Measurements from ENCODE around the gene PAX2. TPM values are rescaled to one million over a fixed set of nuclear protein-coding genes. Genes with fewer than 3 reads are reported as not detected.

The PAX2 gene
- total and polyA plus RNA-seq, 4 donors: not detected

DNA sequence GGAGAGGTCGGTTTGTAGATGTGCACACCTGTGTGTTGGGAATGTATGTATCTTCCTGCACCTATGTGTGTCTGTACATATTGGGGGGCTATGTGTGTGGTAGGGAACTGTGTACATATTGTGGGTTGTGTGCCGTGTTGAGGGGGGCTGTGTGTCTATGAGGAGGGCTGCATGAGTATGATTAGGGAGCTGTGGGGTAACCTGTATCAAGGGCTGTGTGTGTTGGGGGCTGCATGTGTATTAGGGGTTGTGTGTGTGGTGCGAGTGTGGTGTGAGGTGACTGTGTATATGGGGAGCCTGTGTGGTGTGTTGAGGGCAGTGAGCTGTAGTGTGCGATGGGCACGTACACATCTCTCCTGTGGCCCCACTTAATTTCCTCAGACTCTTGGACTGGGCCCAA lies 22.2 kb upstream of the PAX2 start:
- Histone ChIP-seq H3K36me3 (ENCODE audit: control insufficient read depth in 1 of 2, insufficient read depth in 2 of 2, low read length in 1 of 2) (no peaks in the 10 kb centered on the region), H3K4me1 (ENCODE audit: control insufficient read depth in 1 of 2, insufficient read depth in 2 of 2, low read length in 2 of 2) (no peaks in the 10 kb centered on the region), H3K27me3 (ENCODE audit: control insufficient read depth in 1 of 2, insufficient read depth in 2 of 2, low read length in 1 of 2) (peaks cover 0 to 4% of the 10 kb centered on the region in 2 donors), H3K4me3 (ENCODE audit: low read length in 2 of 2) (no peak overlapping the region), H3K9me3 (ENCODE audit: control insufficient read depth, low read length) (no peaks in the 10 kb centered on the region), H3K27ac (ENCODE audit: low read depth in 1 of 2, low read length in 2 of 2) (no peak overlapping the region)
- WGBS, 2 donors: 66 to 79% methylated on average over 5 of the region's 5 CpGs
- DNase-seq: peak in 1 of 2 donors; percentile 55
- ATAC-seq (ENCODE audit: low FRiP score): no peak
- intact Hi-C loops (cut with DNase I): no loop called here

DNA sequence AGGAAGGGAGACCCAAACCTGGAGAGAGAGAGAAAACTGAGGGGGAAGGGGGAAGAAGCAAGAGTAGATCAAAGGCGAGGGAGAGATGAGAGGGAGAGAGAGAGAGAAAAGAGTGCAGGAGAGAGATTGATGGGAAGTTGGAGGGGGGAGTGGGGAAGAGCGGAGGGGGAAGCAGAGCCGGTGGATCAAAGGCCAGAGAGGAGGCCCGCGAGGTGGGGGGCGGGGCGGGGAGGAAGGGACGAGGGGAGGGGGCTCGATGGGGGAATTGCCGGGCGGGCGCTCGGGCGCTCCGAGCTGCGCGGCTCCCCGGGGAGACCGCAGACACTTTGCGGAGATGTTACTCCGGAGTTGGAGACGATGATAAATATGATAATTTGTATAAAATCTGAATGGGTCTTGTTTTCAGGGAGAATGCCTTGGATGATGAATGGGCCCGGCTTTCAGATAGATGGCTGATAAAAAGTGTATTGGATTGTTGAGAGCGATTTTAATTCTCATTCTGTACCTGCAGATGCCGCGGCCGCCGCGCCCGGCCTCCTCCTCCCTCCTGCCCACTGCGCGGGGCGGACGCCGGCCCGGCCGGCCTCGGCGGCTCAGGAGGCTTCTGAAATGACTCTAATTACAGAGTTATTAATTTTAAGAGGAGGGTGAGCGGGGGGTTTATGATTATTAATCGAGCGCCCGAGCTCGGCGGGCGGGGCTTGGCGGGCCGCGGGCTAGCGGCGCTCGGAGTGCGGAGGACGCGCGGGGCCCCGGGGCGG lies 21.4 kb upstream of the PAX2 start:
- Histone ChIP-seq H3K4me1 (ENCODE audit: control insufficient read depth in 1 of 2, insufficient read depth in 2 of 2, low read length in 2 of 2) (no peaks in the 10 kb centered on the region), H3K9me3 (ENCODE audit: control insufficient read depth, low read length) (no peaks in the 10 kb centered on the region), H3K27me3 (ENCODE audit: control insufficient read depth in 1 of 2, insufficient read depth in 2 of 2, low read length in 1 of 2) (peaks cover 0 to 4% of the 10 kb centered on the region in 2 donors), H3K4me3 (ENCODE audit: low read length in 2 of 2) (no peak overlapping the region), H3K27ac (ENCODE audit: low read depth in 1 of 2, low read length in 2 of 2) (no peak overlapping the region), H3K36me3 (ENCODE audit: control insufficient read depth in 1 of 2, insufficient read depth in 2 of 2, low read length in 1 of 2) (no peaks in the 10 kb centered on the region)
- intact Hi-C loops (cut with DNase I): no loop called here
- peak in 1 of 2 donors; percentile 55 for DNase-seq
- no peak for ATAC-seq (ENCODE audit: low FRiP score)
- 2 to 3% methylated on average over 57 to 58 of the region's 58 CpGs for WGBS, 2 donors

DNA sequence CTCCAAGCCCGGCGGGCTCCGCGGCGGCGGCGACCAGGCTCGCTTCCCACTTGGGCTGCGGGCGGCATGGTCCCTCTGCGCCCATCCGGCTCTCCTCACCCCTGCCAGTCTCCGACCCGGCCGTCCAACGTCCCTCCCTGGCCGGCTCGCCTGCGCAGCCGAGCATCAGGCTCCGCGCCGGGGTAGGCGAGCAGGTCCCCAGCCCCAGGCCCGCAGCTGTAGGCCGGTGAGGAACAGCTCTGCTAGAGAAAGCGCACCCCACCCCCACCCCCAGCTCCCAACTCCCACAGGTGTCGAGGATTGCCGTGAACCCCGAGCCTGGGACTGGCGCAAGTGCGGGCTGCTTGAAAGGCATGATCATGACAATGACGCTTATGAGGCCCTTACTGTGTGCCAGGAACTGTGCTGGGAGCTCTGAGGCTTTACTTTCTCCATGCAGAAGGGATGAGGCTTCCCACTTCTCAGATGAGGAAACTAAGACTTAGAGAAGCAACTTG lies 20.8 kb upstream of the PAX2 start:
- Histone ChIP-seq H3K27me3 (ENCODE audit: control insufficient read depth in 1 of 2, insufficient read depth in 2 of 2, low read length in 1 of 2) (peaks cover 0 to 4% of the 10 kb centered on the region in 2 donors), H3K9me3 (ENCODE audit: control insufficient read depth, low read length) (no peaks in the 10 kb centered on the region), H3K36me3 (ENCODE audit: control insufficient read depth in 1 of 2, insufficient read depth in 2 of 2, low read length in 1 of 2) (no peaks in the 10 kb centered on the region), H3K4me1 (ENCODE audit: control insufficient read depth in 1 of 2, insufficient read depth in 2 of 2, low read length in 2 of 2) (no peaks in the 10 kb centered on the region), H3K4me3 (ENCODE audit: low read length in 2 of 2) (no peak overlapping the region), H3K27ac (ENCODE audit: low read depth in 1 of 2, low read length in 2 of 2) (no peak overlapping the region)
- no peak for ATAC-seq (ENCODE audit: low FRiP score)
- DNase-seq: peak in 1 of 2 donors; percentile 62
- intact Hi-C loops (cut with DNase I): no loop called here
- WGBS, 2 donors: 2 to 6% methylated on average over 26 to 33 of the region's 33 CpGs

DNA sequence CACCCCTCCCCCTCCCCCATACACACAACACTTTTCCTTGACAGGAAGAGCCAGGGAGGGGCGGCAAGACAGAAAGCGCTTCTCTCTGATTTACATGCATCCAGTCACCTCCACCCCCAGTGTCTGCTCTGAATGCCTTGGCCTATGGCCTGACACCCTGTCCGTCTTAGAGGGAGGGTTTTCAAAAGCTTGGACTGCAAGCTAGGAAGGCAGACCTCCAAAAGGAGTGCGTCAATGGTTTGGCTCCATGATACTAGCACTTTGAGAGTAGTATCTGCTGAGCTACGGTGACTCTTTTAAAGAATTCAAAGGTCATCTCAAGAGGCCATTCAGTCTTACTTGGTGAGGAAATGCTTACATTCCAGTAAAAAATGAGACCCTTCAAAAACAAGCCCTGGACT lies 20.3 kb upstream of the PAX2 start:
- WGBS, 2 donors: 62 to 67% methylated on average over 5 of the region's 5 CpGs
- Histone ChIP-seq H3K27ac (ENCODE audit: low read depth in 1 of 2, low read length in 2 of 2) (no peak overlapping the region), H3K4me1 (ENCODE audit: control insufficient read depth in 1 of 2, insufficient read depth in 2 of 2, low read length in 2 of 2) (no peaks in the 10 kb centered on the region), H3K27me3 (ENCODE audit: control insufficient read depth in 1 of 2, insufficient read depth in 2 of 2, low read length in 1 of 2) (peaks cover 0 to 4% of the 10 kb centered on the region in 2 donors), H3K36me3 (ENCODE audit: control insufficient read depth in 1 of 2, insufficient read depth in 2 of 2, low read length in 1 of 2) (no peaks in the 10 kb centered on the region), H3K9me3 (ENCODE audit: control insufficient read depth, low read length) (no peaks in the 10 kb centered on the region), H3K4me3 (ENCODE audit: low read length in 2 of 2) (no peak overlapping the region)
- intact Hi-C loops (cut with DNase I): no loop called here
- DNase-seq (no peak), ATAC-seq (ENCODE audit: low FRiP score) (no peak)

DNA sequence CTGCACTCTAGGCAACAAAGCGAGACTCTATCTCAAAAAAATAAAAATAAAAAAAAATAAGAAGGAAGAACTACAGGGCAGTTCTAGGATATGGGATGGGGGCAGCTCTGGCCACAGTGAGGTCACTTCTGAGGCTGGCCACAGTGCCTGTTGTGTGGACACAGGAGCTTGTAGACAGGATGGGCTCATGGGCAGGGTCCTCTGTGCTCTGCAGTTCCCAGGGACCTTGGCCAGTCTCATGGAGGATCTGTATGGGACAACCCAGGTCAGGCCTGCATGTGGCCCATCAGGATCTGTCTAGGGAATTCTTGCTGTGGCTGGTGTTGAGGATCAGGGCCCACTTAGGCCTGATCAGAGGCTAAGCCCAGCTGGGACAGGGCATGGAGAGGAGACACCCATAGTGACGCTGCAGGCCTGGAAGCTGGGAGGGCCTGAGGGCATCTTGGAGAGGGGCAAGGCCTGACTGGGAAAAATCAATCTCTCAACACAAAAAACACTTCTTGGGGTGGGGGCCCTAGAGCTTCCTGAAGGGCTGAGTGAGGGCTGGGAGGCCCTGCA lies 19.4 kb upstream of the PAX2 start:
- DNase-seq (peak in 1 of 2 donors; percentile 42), ATAC-seq (ENCODE audit: low FRiP score) (no peak)
- H3K36me3 ChIP-seq (ENCODE audit: control insufficient read depth in 1 of 2, insufficient read depth in 2 of 2, low read length in 1 of 2): no peaks in the 10 kb centered on the region
- H3K27me3 ChIP-seq (ENCODE audit: control insufficient read depth in 1 of 2, insufficient read depth in 2 of 2, low read length in 1 of 2): peaks cover 0 to 4% of the 10 kb centered on the region in 2 donors
- 98 to 100% methylated on average over 2 of the region's 2 CpGs for WGBS, 2 donors
- H3K4me3 ChIP-seq (ENCODE audit: low read length in 2 of 2): no peak overlapping the region
- H3K9me3 ChIP-seq (ENCODE audit: control insufficient read depth, low read length): no peaks in the 10 kb centered on the region
- H3K4me1 ChIP-seq (ENCODE audit: control insufficient read depth in 1 of 2, insufficient read depth in 2 of 2, low read length in 2 of 2): no peaks in the 10 kb centered on the region
- intact Hi-C loops (cut with DNase I): no loop called here
- H3K27ac ChIP-seq (ENCODE audit: low read depth in 1 of 2, low read length in 2 of 2): no peak overlapping the region

DNA sequence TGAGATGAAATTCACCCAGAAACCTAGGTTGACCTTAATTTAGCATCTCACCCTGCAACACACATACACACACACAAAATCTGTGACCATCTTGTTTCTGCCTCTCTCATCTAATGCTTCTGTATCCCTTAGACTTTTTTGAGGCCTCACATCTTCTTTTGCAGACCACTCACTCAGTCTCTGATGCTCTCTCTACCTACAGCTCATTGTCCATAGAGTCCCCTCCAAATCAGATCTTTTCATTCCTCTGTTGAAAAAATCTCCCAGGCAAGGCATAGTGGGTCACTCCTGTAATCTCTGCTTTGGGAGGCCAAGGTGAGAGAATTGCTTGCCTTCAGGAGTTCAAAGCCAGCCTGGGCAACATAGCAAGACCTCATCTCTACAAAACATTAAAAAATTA lies 17.6 kb upstream of the PAX2 start:
- intact Hi-C loops (cut with DNase I): no loop called here
- Histone ChIP-seq H3K27ac (ENCODE audit: low read depth in 1 of 2, low read length in 2 of 2) (no peak overlapping the region), H3K4me3 (ENCODE audit: low read length in 2 of 2) (no peak overlapping the region), H3K27me3 (ENCODE audit: control insufficient read depth in 1 of 2, insufficient read depth in 2 of 2, low read length in 1 of 2) (peaks cover 0 to 3% of the 10 kb centered on the region in 2 donors), H3K36me3 (ENCODE audit: control insufficient read depth in 1 of 2, insufficient read depth in 2 of 2, low read length in 1 of 2) (no peaks in the 10 kb centered on the region), H3K4me1 (ENCODE audit: control insufficient read depth in 1 of 2, insufficient read depth in 2 of 2, low read length in 2 of 2) (no peaks in the 10 kb centered on the region), H3K9me3 (ENCODE audit: control insufficient read depth, low read length) (no peaks in the 10 kb centered on the region)
- no peak for DNase-seq
- ATAC-seq (ENCODE audit: low FRiP score): no peak

DNA sequence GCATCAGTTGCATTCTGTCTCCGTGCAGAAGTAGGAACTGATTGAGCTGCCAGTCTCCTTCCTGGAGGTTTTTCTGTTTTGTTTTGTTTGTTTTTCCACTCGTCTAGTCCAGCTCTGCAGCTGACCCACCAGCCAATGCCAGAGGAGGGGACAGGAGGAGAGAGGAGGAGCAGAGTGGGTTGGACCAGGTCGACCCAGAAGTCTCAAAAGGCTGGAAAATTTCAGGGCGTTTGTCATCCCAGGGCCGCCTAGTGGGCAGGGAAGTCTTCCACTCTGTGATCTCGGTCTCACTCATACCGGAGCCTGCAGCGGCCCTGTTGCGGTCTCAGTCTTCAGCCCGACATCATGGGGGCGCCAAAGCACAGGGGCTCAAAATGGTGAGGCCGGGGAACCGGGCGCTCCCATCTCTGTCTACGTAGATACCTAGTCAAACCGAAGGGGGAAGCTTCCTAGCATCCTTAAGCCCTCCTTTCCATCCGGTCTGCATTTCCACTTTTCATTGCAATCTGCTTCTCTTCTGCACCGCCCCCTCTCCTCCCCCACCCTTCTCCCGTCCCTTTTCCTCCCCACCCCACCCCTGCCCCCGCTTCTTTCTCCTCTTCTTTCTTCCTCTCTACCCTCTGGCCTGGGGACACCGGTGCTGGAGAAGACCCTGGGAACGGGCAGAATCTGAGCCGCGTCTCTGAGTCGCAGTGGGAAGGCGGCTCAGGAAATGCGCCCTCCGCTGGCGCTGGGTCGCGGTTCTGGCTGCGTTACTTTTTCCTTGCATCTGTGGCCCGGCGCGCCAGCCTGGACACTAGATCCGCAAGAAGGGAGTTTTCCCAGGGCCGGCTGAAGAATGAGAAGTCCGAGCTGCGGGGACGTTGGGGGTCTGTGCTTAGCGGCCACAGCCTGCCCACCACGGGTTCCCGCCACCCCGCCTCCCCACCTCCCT lies 16.2 kb upstream of the PAX2 start:
- intact Hi-C loops (cut with DNase I): no loop called here
- H3K4me3 ChIP-seq (ENCODE audit: low read length in 2 of 2): peak overlapping the region in 1 of 2 donors; percentile 15
- H3K9me3 ChIP-seq (ENCODE audit: control insufficient read depth, low read length): no peaks in the 10 kb centered on the region
- WGBS, 2 donors: 1 to 2% methylated on average over 44 of the region's 44 CpGs
- H3K27ac ChIP-seq (ENCODE audit: low read depth in 1 of 2, low read length in 2 of 2): no peak overlapping the region
- H3K4me1 ChIP-seq (ENCODE audit: control insufficient read depth in 1 of 2, insufficient read depth in 2 of 2, low read length in 2 of 2): no peaks in the 10 kb centered on the region
- ATAC-seq (ENCODE audit: low FRiP score): no peak
- DNase-seq: peak in 1 of 2 donors; percentile 67
- H3K36me3 ChIP-seq (ENCODE audit: control insufficient read depth in 1 of 2, insufficient read depth in 2 of 2, low read length in 1 of 2): no peaks in the 10 kb centered on the region
- peaks cover 0 to 3% of the 10 kb centered on the region in 2 donors for H3K27me3 ChIP-seq (ENCODE audit: control insufficient read depth in 1 of 2, insufficient read depth in 2 of 2, low read length in 1 of 2)

DNA sequence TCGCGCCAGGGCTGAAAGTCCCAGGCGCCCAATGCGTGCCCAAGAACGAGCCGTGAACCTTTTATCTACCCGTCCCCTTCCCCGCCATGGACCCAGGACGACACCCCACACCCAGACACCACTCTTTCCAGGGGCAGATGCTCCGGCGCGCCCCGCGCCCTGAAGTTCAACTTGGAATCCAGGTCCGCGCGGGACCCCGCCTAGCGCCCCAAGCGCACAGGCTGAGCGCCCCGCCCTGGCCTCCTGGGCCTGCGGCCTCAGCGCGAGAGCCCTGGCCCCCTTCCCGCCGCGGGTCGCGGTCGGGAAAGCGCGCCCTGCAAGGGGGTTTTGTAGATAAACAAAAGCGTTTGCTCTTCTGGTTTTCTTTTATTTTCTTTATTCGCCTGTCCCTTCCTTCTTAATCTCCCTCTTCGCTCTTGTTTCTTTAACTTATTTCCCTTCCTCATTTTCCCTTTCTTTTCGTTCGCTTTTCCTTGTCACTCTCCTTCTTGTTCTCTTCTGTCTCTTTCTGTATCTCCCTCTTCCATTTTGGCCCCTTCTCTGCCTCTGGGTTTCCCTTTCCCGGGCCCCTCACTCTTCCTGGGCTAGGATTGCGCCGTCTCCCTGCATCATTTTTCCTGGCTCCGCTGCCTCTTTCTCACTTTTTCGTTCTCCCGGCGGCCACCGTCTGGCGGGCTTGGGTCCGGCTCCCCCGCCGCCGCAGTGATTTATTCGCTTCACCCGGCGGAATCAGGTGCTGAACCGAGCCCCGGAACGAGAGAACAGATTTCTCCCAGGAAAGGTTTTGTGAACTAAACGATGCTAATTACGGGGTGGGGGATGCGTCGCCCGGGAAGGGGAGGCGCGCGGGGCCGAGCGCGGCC lies 15.3 kb upstream of the PAX2 start:
- Histone ChIP-seq H3K36me3 (ENCODE audit: control insufficient read depth in 1 of 2, insufficient read depth in 2 of 2, low read length in 1 of 2) (no peaks in the 10 kb centered on the region), H3K4me1 (ENCODE audit: control insufficient read depth in 1 of 2, insufficient read depth in 2 of 2, low read length in 2 of 2) (no peaks in the 10 kb centered on the region), H3K27ac (ENCODE audit: low read depth in 1 of 2, low read length in 2 of 2) (no peak overlapping the region), H3K9me3 (ENCODE audit: control insufficient read depth, low read length) (no peaks in the 10 kb centered on the region), H3K27me3 (ENCODE audit: control insufficient read depth in 1 of 2, insufficient read depth in 2 of 2, low read length in 1 of 2) (peaks cover 0 to 3% of the 10 kb centered on the region in 2 donors), H3K4me3 (ENCODE audit: low read length in 2 of 2) (peak overlapping the region in 1 of 2 donors; percentile 15)
- peak in 1 of 2 donors; percentile 73 for DNase-seq
- WGBS, 2 donors: 2 to 3% methylated on average over 66 to 68 of the region's 68 CpGs
- ATAC-seq (ENCODE audit: low FRiP score): no peak
- intact Hi-C loops (cut with DNase I): no loop called here
